ENCODE data around the gene ABHD12B. TPM values are rescaled to one million over a fixed set of nuclear protein-coding genes. Genes with fewer than 3 reads are reported as not detected.

ABHD12B gene
- total and polyA plus RNA-seq, 9 of the 15 experiments (the other 6 are each of a cell fraction or from before 2014, with no cell fraction given) = not detected

DNA sequence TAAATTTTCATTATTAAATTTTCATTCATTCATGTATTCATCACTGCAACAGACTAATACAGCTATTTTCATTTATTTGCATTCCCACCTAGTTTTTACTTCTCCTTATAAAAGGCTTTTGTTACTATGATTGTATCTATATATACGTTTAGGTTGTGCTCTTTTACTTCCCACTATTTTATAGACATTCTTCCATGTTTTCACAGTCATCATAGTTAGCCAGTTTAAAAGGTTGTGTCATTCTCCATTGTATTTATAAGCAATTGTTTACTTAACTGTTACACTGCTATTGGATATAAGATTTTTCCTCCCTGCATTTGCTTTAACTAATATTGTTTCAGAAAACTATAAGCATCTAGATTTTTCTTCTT lies 12.0 kb downstream of the ABHD12B start (continued):
- TF ChIP-seq, protein P1, sequence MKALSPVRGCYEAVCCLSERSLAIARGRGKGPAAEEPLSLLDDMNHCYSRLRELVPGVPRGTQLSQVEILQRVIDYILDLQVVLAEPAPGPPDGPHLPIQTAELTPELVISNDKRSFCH (CRISPR knock-in tag; IDR thresholded peaks at IDR 0.05) = no peak
- TF ChIP-seq, protein P1 (tag; IDR thresholded peaks at IDR 0.05) = no peak
- no peak for TF ChIP-seq RFX1 (IDR thresholded peaks at IDR 0.05)
- no peak for TF ChIP-seq NFATC3 (IDR thresholded peaks at IDR 0.05)
- TF ChIP-seq HSF4 (CRISPR knock-in tag; IDR thresholded peaks at IDR 0.05; ENCODE audit: borderline replicate concordance) = no peak
- TF ChIP-seq RNF2 (IDR thresholded peaks at IDR 0.05) = no peak
- TF ChIP-seq THRAP3 (IDR thresholded peaks at IDR 0.05; ENCODE audit: borderline replicate concordance) = no peak

DNA sequence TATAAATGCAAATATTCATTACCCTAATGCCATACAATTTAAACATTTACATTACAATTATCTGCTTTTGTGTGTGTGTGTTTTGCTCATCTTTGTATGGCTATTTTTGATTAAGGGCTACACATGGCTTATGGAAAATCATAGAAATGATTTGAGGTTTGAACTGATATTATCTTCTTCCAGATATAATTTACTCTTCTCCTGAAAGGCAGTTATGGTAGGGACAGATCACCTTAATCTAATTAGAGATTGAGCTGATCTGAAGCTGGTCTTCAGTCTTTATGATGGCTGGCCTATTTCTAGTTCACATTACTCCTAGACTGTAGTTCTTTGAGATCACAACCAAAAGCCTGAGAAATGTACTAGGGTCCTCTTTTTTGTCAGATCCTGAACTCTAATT lies 15.6 kb downstream of the ABHD12B start:
- no peak for ATAC-seq
- no TSS peak for BruUV-seq (replicated peaks)
- ChIA-PET CTCF (ENCODE audit: low intra/inter-chr PET ratio) (no interaction called here), POLR2A (no interaction called here)
- H4K20me1 ChIP-seq (replicated peaks; ENCODE audit: control insufficient read depth, insufficient read depth, low read length) = no peaks in the 10 kb centered on the region
- H3K9me1 ChIP-seq (ENCODE audit: control insufficient read depth, insufficient read depth, low read length) = no peaks in the 10 kb centered on the region
- intact Hi-C loops (cut with micrococcal nuclease) = no loop called here
- H3K4me3 ChIP-seq = no peak overlapping the region
- no peaks in the 10 kb centered on the region for H3K36me3 ChIP-seq (ENCODE audit: control insufficient read depth, insufficient read depth, low read length)
- H3K27ac ChIP-seq (ENCODE audit: extremely low read depth, low read depth, low read length) = no peak overlapping the region
- H3K27me3 ChIP-seq (ENCODE audit: control insufficient read depth in 2 of 2, insufficient read depth in 2 of 2, low read length in 2 of 2) = peaks cover 0 to 8% of the 10 kb centered on the region in 2 experiments; a peak in 2 of 5 replicates
- H3K4me1 ChIP-seq (replicated peaks in 1 of 2; ENCODE audit: control insufficient read depth in 2 of 2, insufficient read depth in 2 of 2, low read length in 2 of 2) = no peaks in the 10 kb centered on the region
- no peak for DNase-seq (ENCODE audit: extremely low read depth in 1 of 4, low spot score in 3 of 4)
- no peak overlapping the region for H2AFZ ChIP-seq (ENCODE audit: low read depth, low read length)
- H3K9me3 ChIP-seq (replicated peaks; ENCODE audit: control insufficient read depth, insufficient read depth, low read depth, low read length) = no peaks in the 10 kb centered on the region
- in situ Hi-C loops (cut with MboI) = no loop called here
- no peak for FAIRE-seq
- H3K4me2 ChIP-seq (ENCODE audit: insufficient read depth, low read length) = no peak overlapping the region
- no peak overlapping the region for H3K9ac ChIP-seq (ENCODE audit: insufficient read depth in 1 of 2, low read depth in 2 of 2, low read length in 2 of 2)
- no peaks in the 10 kb centered on the region for H3K79me2 ChIP-seq (ENCODE audit: control insufficient read depth, insufficient read depth, low read length)
- TF ChIP-seq, protein P2, sequence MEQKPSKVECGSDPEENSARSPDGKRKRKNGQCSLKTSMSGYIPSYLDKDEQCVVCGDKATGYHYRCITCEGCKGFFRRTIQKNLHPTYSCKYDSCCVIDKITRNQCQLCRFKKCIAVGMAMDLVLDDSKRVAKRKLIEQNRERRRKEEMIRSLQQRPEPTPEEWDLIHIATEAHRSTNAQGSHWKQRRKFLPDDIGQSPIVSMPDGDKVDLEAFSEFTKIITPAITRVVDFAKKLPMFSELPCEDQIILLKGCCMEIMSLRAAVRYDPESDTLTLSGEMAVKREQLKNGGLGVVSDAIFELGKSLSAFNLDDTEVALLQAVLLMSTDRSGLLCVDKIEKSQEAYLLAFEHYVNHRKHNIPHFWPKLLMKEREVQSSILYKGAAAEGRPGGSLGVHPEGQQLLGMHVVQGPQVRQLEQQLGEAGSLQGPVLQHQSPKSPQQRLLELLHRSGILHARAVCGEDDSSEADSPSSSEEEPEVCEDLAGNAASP (IDR thresholded peaks at IDR 0.05) = no peak
- no peak for TF ChIP-seq MTA2 (IDR thresholded peaks at IDR 0.05; ENCODE audit: low read depth)
- no peak for TF ChIP-seq DIDO1 (tag; IDR thresholded peaks at IDR 0.05; ENCODE audit: low read depth)
- TF ChIP-seq MAFF (IDR thresholded peaks at IDR 0.05; ENCODE audit: low read length) = no peak
- no peak for TF ChIP-seq GATA2 (CRISPR knock-in tag; IDR thresholded peaks at IDR 0.05)
- no peak for TF ChIP-seq KLF13 (tag; IDR thresholded peaks at IDR 0.05; ENCODE audit: borderline replicate concordance, low read depth)
- no peak for TF ChIP-seq BRD9 (IDR thresholded peaks at IDR 0.05; ENCODE audit: low read depth, partially characterized antibody)
- TF ChIP-seq ZNF830 (CRISPR knock-in tag; IDR thresholded peaks at IDR 0.05) = no peak
- TF ChIP-seq TRIM28 (IDR thresholded peaks at IDR 0.05) = no peak
- TF ChIP-seq KAT2B (IDR thresholded peaks at IDR 0.05; ENCODE audit: low read depth, low read length) = no peak
- no peak for TF ChIP-seq ETS2 (tag; IDR thresholded peaks at IDR 0.05; ENCODE audit: borderline replicate concordance, poor library complexity, severe bottlenecking)
- TF ChIP-seq SIN3A (IDR thresholded peaks at IDR 0.05; ENCODE audit: borderline replicate concordance in 2 of 2, control insufficient read depth in 1 of 2, low read depth in 2 of 2, low read length in 2 of 2) = no peak
- no peak for TF ChIP-seq HMGN3 (IDR thresholded peaks at IDR 0.05; ENCODE audit: borderline replicate concordance, extremely low read depth, insufficient read length, low read depth, low read length)
- TF ChIP-seq TEAD2 (tag; IDR thresholded peaks at IDR 0.05) = no peak
